Activated CD4-positive, CD25-positive, alpha-beta regulatory T cell (primary cell): ENCODE data around the gene DNTT.

ENCODE experiments used
- DNase-seq, 4 experiments: peaks; one replicate each; lab custom pipeline; 2025; lab: John Stamatoyannopoulos, UW

Gene DNTT

DNA sequence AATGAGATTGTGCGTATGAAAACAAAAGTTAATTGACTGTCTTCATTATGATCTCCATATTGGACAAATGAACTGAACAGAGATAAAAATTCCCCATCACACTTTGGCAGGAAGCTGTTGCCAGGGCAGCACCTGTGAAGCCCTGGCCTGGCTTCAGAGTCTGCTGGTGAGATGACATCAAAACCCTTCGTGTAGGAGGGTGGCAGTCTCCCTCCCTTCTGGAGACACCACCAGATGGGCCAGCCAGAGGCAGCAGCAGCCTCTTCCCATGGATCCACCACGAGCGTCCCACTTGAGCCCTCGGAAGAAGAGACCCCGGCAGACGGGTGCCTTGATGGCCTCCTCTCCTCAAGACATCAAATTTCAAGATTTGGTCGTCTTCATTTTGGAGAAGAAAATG, at the start of gene DNTT:
Gene DNTT, plus strand, starts transcription at position 205 of the 400 bp plus-strand sequence. Its CDS starts 64 bp downstream, at position 269.
- DNase-seq, result no peak

DNA sequence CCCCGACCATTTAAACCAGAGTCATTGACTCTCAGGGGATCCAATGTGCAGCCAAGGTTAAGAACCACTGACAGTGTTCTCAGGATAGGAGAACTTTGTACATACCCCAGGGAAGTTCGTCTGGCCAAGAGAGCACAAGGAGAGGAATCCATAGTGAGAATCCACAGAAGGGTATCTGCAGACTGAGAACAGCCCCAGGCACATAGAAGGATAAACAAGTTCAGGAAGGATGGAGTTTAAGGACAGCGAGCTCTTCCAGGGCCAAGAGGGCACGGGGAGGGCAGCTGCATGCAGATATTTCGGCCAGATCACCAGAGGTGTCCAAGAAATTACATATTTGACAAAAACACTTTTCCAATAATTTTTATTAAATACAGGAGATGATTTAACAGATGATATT, 49.3 kb upstream of the DNTT start:
- no peak for DNase-seq

DNA sequence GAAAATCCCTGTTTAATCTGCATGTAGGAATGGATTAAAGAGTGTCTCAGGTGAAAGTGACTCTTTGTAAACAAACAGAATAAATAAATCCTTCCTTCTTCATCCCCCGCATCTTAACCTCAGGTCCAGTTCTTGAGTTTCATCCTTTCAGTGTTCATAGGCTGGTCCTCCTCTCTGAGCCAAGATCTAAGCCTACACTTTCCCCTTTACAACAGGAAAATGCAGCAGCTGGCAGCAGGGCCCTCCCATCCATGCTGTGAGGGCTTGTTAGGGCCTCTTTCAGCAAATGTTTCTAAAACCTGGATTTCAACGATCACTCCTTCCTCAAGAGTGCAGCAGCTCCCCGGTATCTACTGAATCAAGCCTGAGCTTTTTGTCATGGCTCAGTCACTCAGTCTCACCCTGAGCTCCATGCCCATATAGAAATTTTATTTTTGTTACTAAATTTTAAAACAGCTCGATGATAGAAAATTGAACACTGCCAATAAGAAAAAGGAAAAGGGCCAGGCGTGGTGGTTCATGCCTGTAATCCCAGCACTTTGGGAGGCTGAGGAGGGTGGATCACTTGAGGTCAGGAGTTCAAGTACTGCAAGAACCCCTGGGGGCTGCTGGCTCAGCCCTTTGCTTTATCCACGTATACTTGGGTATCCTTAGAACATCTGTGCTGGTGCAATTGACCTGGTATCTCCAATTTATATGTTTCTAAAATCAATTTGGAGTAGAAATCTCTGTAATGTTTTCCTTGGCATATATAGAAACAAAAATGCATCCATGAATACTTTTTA, 48.5 kb upstream of the DNTT start:
- no peak for DNase-seq

DNA sequence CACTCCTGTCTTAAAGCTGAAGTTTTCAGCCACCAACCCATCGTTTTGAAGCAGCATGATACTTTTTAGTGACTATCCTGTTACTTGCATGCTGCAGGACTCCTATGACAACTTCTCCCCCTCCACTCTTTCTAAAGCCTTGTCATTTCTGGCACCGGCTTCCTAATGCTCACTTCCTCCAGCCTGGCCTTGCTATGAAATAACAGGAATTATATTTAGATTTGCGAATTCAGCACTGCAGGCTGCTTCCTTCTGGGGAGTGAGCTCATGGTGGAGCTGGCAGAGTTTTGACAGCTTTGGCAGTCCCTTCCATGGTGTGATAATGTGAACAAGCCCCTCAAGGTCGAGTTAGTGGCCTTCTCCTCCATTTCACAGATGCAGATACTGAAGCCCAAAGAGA, 46.3 kb upstream of the DNTT start:
- no peak for DNase-seq

DNA sequence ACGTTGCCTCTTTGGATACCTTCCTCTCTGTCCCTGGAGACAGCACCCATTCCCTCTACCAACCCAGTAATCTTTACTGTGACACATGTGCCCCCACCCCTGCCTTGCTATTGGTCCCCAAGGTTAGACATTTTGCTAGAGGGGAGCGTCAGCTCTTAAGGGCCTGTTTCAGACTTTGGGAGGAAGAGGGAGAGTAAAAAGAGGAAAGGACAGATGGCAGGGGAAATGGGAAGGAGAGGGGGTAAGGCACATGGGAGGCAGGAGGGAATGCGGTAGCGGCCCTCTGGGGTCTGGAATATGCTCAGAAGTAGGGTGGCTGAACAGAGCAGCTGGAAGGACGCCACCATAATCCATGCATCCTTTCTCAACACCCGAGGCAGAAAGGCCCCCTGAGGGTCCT, 45.1 kb upstream of the DNTT start:
- DNase-seq, result no peak

DNA sequence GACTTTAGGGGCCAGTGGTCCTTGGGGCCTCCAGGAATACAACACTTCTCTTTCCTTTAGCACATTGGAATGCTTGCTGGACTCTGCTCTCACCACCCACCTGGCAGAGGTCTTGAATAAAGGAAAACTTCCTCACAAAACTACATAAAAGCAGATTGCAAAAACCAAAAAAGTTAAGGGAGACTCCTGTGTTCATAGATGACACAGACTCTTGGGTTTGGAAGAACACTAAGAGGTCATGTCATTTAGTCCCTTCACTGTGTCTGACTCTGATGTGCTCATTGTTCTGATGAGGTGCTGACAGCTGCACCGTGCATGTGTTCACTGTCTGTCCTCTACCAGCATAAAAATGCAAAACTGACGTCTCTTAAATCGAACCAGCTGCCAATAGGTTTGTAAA, 44.2 kb upstream of the DNTT start:
- no peak for DNase-seq

DNA sequence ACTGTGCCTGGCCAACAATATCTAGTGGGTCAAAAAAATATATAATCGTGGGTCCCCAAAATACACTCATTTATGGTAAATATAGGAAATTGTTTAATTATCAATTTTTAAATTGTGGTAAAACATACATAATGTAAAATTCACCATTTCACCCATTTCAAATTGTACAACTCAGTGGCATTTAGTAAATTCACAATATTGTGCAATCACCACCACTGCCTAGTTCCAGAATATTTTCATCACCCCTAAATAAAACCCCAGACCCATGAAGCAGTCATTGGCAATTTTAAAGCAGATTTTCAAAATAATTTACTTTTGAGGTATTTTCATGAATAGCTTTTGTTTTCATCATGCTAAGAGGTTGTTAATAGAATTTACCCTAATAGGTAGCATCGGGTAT, 43.1 kb upstream of the DNTT start:
- no peak for DNase-seq

DNA sequence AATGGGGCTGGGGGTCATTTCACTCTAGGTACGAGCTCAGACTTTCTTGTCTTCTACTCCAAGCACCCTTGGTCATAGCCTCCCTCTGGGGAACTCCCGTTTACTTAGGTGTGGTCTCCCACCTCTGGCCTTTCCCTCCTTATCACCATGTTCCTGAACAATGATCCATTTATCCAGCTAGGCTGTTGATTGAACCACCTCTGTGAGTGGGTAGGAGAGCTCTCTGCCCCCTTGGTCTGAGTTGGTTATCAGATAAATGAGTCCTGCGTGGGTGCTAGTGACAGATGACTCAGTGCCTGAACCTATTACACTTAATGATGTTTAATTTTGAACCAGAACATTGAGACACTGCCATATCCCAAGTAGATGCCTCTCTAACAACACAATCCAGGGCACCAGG, 42.3 kb upstream of the DNTT start:
- DNase-seq, result no peak

DNA sequence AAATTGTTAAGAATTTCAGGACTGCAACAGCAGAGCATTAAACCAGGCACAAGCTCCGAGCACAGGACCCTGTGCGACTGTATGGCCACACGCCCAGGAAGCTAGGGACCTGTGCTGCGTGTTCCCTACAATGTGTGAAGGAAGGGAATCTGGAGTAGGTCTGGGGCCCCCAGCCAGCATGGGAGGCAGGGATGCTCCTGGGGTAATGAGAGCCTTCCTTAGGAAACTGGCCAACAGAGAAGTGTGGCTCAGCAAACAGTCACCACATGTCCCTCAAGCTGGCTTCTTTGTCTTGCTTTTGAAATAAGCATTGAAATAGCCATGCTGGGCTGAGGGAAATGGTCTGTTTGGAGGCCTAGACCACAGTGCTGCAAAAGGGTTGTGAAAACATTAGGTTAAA, 41.1 kb upstream of the DNTT start:
- DNase-seq, result no peak

DNA sequence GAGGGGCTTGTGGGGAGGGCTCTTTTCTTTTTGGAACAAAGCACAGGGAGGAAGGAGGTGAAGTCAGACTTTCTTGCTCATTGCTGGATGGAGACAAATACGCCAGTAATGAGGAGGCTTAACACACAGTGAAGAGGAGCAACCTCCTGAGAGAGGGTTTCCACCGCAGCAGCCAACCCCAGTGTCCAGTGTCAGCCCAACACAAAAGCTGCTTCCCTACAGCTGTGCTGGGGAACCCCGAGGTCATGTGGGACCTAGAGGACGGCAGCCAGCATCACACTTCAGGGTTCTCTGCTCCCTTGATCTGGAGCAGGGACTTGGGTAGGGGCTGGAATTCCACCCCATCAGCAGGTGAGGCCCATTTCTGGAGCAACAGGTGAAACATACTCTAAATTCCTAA, 40.6 kb upstream of the DNTT start:
- no peak for DNase-seq

DNA sequence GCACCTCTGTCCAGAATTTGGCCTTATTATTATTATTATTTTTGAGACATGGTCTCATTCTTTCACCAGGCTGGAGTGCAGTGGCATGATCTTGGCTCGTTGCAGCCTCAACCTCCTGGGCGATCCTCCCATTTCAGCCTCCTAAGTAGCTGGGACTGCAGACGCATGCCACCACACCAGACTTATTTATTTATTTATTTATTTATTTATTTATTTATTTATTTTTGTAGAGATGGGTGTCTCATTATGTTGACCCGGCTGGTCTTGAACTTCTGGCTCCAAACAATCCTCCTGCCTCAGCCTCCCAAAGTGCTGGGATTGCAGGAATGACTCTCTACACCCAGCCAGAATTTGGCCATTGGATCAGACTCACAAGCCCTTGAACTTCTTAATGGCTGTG, 39.3 kb upstream of the DNTT start:
- no peak for DNase-seq

DNA sequence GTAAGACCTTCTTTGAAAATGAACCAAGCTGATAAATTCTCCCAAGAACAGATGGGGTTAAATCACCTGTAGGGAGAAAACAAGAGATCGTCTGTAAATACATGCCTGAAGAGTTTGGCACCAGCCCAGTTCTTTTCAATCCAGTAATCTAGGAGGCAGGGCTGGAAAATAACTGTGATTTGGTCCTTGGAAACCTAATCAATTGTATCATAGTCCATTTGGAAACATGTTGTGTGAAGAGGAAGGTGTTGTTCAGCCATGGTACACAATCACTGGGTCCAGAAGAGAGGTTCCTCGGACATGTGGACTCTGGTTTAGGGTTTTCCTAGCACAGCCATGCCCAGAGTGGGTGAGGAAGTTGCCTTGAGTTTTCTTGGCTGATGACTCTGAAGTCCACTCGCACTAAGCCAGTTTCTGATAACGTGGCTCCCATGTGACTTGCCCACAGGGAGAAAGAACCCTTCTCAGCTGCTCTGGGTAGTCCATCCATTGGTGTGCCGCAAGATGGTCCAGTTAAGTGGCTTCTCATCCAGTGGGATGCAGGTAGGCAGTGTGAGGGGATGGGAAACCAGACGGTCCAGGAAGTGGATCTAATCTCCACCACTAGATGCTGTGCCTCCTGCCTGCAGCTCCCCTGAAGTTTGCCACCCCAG, 38.0 kb upstream of the DNTT start:
- DNase-seq, result no peak

DNA sequence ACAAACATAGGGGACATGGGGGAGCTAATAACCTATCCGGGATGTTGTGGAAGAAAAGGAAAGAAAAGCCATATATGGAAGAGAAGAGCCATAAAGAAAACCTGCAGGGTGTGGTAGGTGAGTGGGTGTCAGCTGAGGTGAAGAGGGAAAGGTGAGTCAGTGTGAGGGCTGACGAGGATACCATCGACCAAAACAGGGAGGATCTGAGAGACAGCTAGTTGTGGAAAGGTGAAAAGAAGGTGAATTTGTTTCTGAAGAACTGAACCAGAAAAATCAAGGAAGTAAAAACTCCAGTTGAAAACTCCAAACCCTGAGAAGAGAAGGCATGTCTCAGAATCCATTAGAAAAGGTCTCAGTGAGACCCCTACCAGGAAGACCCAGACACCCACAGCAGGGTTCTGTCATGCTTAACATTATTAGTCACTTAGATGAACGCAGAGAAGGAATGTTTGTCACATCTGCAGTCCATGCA, 37.0 kb upstream of the DNTT start:
- DNase-seq, result no peak

DNA sequence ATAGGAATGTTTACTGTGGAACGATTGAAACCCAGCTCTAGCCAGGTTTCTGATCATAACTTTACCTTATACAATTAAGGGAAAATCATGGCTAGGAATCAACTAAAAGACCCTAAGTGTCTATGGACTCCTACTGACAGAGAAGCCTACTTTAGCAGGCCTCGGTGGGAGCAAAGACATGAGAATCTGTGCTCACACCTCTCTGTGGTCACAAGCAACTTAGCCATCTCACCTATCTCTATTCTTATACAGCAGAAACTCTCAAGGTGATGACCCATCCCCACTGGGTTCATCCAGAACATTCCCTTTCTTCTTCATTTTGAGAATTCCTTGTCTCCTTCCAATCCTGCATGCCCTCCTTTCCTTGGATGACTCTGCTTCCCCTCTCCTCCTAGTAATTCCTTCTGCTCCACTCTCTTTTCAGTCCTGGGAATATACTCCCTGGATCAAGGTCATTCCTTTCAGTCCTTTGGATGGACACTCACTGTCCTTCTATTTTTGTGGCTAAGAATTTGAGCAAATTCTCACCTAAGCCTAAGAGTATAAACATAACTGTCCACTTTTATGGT, 35.8 kb upstream of the DNTT start:
- no peak for DNase-seq

DNA sequence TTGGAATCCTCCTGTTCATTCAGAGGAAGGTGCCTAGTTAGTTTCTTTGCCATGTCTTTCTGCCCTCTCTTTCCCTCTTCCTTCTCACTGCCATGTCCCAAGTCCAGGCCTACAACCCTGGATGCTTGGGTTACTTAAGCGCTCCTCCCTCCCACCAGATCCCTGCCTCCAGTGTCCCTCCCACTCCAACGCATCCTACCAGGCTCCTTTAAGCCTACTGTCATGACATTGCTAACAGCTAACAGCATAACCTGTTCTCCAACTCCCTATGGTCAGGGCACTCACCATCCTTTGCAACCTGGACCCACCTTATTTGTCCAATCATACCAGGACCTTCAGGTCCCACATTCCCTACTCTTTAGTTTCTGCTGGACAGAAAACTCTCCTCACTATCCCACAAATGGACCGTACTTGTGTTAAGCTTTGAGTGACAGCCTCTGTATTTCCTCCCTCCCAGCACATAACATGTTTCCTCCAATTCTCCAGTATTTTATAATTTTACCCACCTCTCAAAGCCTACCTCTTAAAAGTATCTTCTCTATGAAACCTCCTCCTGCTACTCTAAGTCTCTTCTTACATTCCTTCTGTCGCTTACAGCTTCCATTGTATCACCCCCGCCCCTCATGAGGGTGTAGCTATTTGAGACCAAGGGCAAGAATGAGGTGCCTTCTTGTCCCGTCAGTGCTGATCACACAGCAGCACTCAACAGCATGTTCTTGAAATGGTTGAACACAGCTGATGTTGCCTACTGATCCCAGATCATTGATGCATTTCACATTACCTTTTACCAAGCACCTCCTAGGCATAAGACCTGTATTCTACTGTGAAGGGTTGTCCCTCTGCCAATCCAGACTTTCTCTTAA, 34.6 kb upstream of the DNTT start:
- no peak for DNase-seq

DNA sequence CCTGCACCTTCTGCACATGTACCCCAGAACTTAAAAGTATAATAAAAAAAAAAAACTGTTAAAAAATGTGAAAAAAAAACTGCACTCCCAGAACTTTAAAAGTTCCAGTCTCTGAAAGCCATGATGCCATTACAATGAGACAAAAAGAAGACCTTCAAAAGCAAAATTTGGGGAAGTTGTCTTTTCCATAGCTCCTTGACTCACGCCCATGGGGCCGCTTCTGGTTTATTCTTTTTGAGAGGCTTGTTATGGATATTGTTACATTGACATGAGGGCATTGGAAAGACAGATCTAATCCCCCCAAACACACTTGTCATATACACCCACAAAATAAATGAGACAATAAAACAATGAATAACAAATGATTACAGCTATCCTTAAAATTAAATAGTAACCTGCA, 33.7 kb upstream of the DNTT start:
- no peak for DNase-seq

DNA sequence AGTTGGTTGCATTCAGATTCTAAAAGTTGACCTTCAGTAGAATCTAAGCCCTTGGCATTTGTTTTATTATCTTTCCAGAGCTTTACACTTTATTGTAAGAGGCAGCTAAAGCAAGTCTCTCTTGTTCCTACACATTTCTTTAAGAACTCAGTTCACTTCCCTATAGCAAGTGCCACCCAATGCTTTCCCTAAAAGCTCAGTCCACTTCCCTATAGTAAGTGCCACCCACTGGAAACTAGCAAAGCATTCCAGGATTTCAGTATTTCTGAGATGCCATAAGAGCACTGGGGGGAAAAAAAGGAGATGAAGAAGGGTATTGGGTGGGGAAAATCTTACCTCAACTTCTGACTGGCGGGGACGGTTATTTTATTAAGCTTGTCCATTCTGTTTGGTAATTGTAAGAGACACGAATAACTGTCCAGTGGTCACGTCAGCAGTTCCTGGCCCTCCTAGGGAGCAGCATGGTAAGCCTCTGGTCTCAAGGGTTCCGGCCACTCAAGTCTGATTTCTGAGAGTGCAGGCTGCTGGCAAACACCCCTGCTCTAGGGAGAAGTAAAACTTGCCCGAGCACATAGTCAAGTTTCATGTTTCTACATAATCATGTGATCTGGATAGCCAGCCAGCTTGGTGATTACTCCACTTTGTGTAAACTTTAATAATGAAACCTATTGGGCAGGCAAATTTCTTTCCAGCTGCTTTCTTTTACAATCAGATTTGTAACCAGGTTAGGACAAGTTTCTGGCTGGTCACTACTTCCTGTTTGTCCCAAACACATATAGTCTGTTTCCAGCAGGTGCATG, 33.0 kb upstream of the DNTT start, which contains the start of gene BLNK:
Gene BLNK, minus strand, starts transcription at position 554 of the 800 bp plus-strand sequence. Its CDS starts 171 bp downstream, at position 383.
- no peak for DNase-seq

DNA sequence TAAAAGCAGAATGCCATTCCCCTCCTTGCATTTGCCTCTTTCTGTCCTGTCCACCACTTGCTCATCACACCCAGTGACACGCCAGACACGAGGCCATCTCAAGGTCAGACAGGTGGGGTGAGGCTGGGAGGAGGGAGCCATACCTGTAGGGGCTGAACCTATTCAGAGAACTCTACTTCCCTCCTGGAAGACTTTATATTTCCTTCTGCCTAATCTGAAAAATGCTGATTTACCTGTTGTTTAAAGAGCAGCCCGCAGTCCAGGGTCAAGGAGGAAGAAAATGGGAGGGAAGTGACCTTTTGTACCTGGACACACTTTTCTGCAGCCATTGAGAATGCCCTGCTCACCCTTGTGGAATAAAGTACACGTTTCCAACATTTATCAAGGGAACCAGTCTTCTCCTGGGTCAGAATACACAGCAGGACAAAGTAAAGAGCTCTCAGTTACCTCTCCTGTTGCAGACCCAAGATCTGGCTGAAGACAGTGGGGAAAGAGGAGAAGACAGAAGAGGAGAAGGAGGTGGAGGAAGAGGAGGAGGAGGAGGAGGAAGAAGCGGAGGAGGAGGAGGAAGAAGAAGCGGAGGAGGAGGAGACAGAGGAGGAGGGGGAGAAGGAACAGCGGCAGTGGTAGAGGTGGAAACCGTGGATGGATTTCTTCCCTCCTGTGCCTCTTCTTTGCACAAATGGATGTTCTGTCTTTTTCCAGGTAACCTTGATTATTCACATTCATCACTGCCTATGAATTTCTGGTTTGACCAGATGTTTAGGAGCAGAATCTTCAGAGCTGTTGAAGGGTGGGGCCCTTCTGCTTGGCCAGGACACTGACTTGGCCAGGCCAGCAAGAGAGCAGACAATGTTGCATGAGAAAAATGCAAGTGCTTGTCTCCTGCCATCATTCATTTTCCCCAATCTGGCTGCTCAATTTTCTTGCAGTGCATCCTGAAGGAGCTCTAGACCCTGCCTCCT, 31.6 kb upstream of the DNTT start:
- no peak for DNase-seq

DNA sequence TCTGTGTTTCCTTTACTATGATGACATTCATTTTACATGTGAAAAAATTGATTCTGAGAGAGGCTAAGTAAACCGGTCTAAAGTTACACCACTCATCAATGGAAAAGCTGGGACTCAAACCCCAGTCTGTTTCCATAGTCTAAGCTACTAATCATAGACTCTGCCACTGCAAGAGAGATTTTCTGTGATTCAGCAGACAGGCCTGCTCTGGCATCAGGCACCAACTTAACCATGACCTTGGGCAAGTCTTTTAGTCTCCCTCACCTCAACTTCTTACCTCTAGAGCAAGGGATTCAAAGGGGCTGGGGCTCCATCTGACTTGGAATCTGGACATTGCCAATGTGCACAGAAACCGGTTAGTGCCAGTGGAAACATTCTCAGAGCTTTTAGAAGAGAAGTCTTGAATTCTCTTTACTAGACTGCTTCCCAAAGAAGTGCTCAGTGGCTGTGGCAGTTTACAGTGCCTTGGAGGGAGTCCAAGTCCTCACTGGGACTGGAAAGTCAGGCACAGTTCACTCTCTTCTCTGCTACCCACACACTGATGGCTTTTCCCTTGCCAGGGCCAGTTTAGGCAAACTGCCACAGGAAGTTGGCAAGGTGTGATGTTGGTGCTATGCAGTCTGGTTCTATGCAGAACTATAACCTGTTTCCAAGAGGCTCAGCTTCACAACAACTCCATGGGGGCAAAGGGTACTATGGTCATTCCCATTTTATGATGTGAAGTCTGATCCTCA, 28.4 kb upstream of the DNTT start:
- DNase-seq, result no peak

DNA sequence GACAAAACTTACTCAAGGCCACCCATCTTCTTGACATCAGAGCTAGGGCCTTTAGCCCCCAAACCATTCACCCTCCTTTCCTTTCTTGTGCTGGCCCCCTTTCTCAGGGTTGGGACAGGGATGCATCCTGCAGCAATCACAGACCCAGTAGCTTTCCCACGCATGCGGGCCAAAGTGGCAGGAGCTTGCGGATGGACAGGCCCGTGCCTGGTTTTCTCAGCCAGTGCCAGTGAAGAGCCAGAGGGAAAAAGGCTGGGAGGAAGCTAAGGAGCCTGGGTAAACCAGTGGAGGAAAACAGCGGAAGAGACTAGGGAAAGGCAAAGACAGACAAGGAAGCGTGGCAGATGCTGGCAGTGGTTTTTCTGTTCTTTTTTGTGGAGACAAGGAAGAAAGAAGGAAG, 27.8 kb upstream of the DNTT start:
- DNase-seq, result no peak
